ENCODE measurements around the gene CFAP97.

GRCh38 chr4:185229021-185229818 is 25.4 kb upstream of the CFAP97 start:
- TF ChIP-seq CTCF (IDR thresholded peaks at IDR 0.05 in 2 of 3, conservative IDR thresholded peaks at IDR 0.05 in 1 of 3; ENCODE audit: insufficient read depth in 2 of 3, low read depth in 1 of 3, low read length in 3 of 3) = no peak
- TF ChIP-seq NFIC (IDR thresholded peaks at IDR 0.05) = no peak
- TF ChIP-seq CHD4 (IDR thresholded peaks at IDR 0.05; ENCODE audit: insufficient read depth, insufficient replicate concordance, low read depth, low read length, poor library complexity, severe bottlenecking) = no peak
- TF ChIP-seq MTA3 (IDR thresholded peaks at IDR 0.05; ENCODE audit: borderline replicate concordance) = no peak
- TF ChIP-seq YY1 (IDR thresholded peaks at IDR 0.05; ENCODE audit: borderline replicate concordance in 1 of 3, control insufficient read depth in 1 of 3, extremely low read depth in 1 of 3, insufficient read depth in 3 of 3, insufficient read length in 1 of 3, insufficient replicate concordance in 2 of 3, low read depth in 1 of 3, low read length in 2 of 3) = no peak
- TF ChIP-seq EP300 (IDR thresholded peaks at IDR 0.05; ENCODE audit: low read length) = no peak
- no peak for TF ChIP-seq VEZF1 (CRISPR knock-in tag; IDR thresholded peaks at IDR 0.05)
- TF ChIP-seq PATZ1 (CRISPR knock-in tag; IDR thresholded peaks at IDR 0.05; ENCODE audit: borderline replicate concordance) = no peak
- TF ChIP-seq EZH2 (IDR thresholded peaks at IDR 0.05; ENCODE audit: borderline replicate concordance, low read depth, low read length) = no peak
- no peak for TF ChIP-seq ZNF398 (CRISPR knock-in tag; IDR thresholded peaks at IDR 0.05)
- no peak for TF ChIP-seq SNAPC5 (CRISPR knock-in tag; IDR thresholded peaks at IDR 0.05)
- no peak for TF ChIP-seq ZNF717 (CRISPR knock-in tag; IDR thresholded peaks at IDR 0.05)
